Testis (tissue), 3 donors: ENCODE measurements around the gene GUCA2A. TPM values are rescaled to one million over a fixed set of nuclear protein-coding genes. Genes with fewer than 3 reads are reported as not detected.

Experiments used
- DNase-seq: peaks from one replicate; pipeline ENCODE4 v3.0.0-alpha.2; 2019
- H3K27ac ChIP-seq, 2 donors: fragments of 200-600 bp; sonication (generic); one replicate each; pipeline ENCODE4 v1.5.1; 2019
- H3K27me3 ChIP-seq: fragments of 200-600 bp; sonication (generic); one replicate; pipeline ENCODE4 v1.5.1; 2019
- H3K36me3 ChIP-seq: fragments of 200-600 bp; sonication (generic); one replicate; pipeline ENCODE4 v1.5.1; 2017; ENCODE audit warnings: low read depth; ENCODE audit errors: missing control alignments
- H3K4me1 ChIP-seq: fragments of 200-600 bp; sonication (generic); one replicate; pipeline ENCODE4 v1.5.1; 2019
- H3K4me3 ChIP-seq, 2 donors: fragments of 200-600 bp; sonication (generic); one replicate each; pipeline ENCODE4 v1.5.1; 2017 to 2019
- H3K9me3 ChIP-seq: fragments of 200-600 bp; sonication (generic); one replicate; pipeline ENCODE4 v1.5.1; 2017
- CTCF ChIP-seq, 3 experiments: fragments of 450-650 bp in 2 of 3; fragments of 200-600 bp in 1 of 3; sonication (generic) in 1 of 3; IDR thresholded peaks; one replicate each; pipeline ENCODE4 v1.5.1; 2016 to 2019; ENCODE audit warnings: antibody characterized with exemption in 3 of 3, mild to moderate bottlenecking in 2 of 3, moderate library complexity in 1 of 3
- POLR2A ChIP-seq: fragments of 450-650 bp; IDR thresholded peaks from one replicate; pipeline ENCODE4 v1.6.1; 2017; ENCODE audit warnings: antibody characterized with exemption, mild to moderate bottlenecking, moderate library complexity
- WGBS, 2 donors: methylation state at CpG; one replicate each; pipeline ENCODE4 v1.1.5; 2018; 5-methylcytosine and 5-hydroxymethylcytosine counted together
- intact Hi-C: fragments of 100-400 bp; cut with DNase I; formaldehyde crosslinking; loops from one replicate; pipeline ENCODE4 v1.15.1; 2023; ENCODE audit warnings: low total_unique reads
- polyA plus RNA-seq: library from polyadenylated mRNA; stranded (reverse); fragments of 350-450 nt; fragmentation: Illumina TruSeq; extraction: RNeasy Lipid Tissue Mini Kit (QIAGEN cat#74804); gene quantifications from one replicate; pipeline ENCODE4 v1.2.3, GENCODE V29; 2014; ENCODE audit warnings: low read depth, low replicate concordance; ENCODE audit not compliant: insufficient read depth
- total RNA-seq, 2 donors: library from RNA; depleted of rRNA; stranded (reverse); fragments of >200 nt; gene quantifications; one replicate each; pipeline ENCODE4 v1.2.3, GENCODE V29; 2016

Gene GUCA2A
- total and polyA plus RNA-seq, 3 donors from 2014 or later, result not detected

GRCh38 chr1:42139444-42139843 lies 25.1 kb downstream of the GUCA2A start:
- no peaks in the 10 kb centered on the region for H3K36me3 ChIP-seq
- no peak overlapping the region for H3K4me3 ChIP-seq
- 92 to 96% methylated on average over 3 of the region's 3 CpGs for WGBS, 2 donors
- no peaks in the 10 kb centered on the region for H3K4me1 ChIP-seq
- intact Hi-C loops, result no loop called here
- TF ChIP-seq CTCF (IDR thresholded peaks at IDR 0.05), result no peak
- TF ChIP-seq POLR2A, result no peak
- no peaks in the 10 kb centered on the region for H3K27me3 ChIP-seq
- no peaks in the 10 kb centered on the region for H3K9me3 ChIP-seq
- H3K27ac ChIP-seq, result no peak overlapping the region
- DNase-seq, result no peak

GRCh38 chr1:42138586-42138985 lies 26.0 kb downstream of the GUCA2A start:
- Histone ChIP-seq H3K4me1 (no peaks in the 10 kb centered on the region), H3K36me3 (no peaks in the 10 kb centered on the region), H3K4me3 (no peak overlapping the region), H3K27me3 (no peaks in the 10 kb centered on the region), H3K27ac (no peak overlapping the region), H3K9me3 (no peaks in the 10 kb centered on the region)
- intact Hi-C loops, result no loop called here
- DNase-seq, result no peak
- 92 to 96% methylated on average over 4 of the region's 4 CpGs for WGBS, 2 donors
- TF ChIP-seq POLR2A, result no peak
- TF ChIP-seq CTCF (IDR thresholded peaks at IDR 0.05), result no peak

- Histone ChIP-seq H3K36me3 (no peaks in the 10 kb centered on the region), H3K4me1 (no peaks in the 10 kb centered on the region), H3K4me3 (no peak overlapping the region), H3K27ac (no peak overlapping the region), H3K9me3 (no peaks in the 10 kb centered on the region), H3K27me3 (no peaks in the 10 kb centered on the region)
- no peak for DNase-seq
- WGBS, 2 donors, result 87 to 90% methylated on average over 10 of the region's 10 CpGs
- TF ChIP-seq POLR2A, result no peak
- no peak for TF ChIP-seq CTCF (IDR thresholded peaks at IDR 0.05)
- intact Hi-C loops, result no loop called here
Measured at GRCh38 chr1:42137766-42138165, 26.8 kb downstream of the GUCA2A start.

GRCh38 chr1:42136466-42136865 lies 28.1 kb downstream of the GUCA2A start:
- H3K27me3 ChIP-seq, result no peaks in the 10 kb centered on the region
- no peaks in the 10 kb centered on the region for H3K9me3 ChIP-seq
- no peak overlapping the region for H3K27ac ChIP-seq
- no peak for TF ChIP-seq CTCF (IDR thresholded peaks at IDR 0.05)
- no peak for TF ChIP-seq POLR2A
- no peak overlapping the region for H3K4me3 ChIP-seq
- no peaks in the 10 kb centered on the region for H3K36me3 ChIP-seq
- intact Hi-C loops, result no loop called here
- no peaks in the 10 kb centered on the region for H3K4me1 ChIP-seq
- DNase-seq, result no peak

- Histone ChIP-seq H3K36me3 (no peaks in the 10 kb centered on the region), H3K4me1 (no peaks in the 10 kb centered on the region), H3K27me3 (no peaks in the 10 kb centered on the region), H3K27ac (no peak overlapping the region), H3K4me3 (no peak overlapping the region), H3K9me3 (no peaks in the 10 kb centered on the region)
- TF ChIP-seq CTCF (IDR thresholded peaks at IDR 0.05), result no peak
- TF ChIP-seq POLR2A, result no peak
- DNase-seq, result no peak
- intact Hi-C loops, result no loop called here
- 77 to 91% methylated on average over 3 of the region's 3 CpGs for WGBS, 2 donors
Measured at GRCh38 chr1:42135426-42135825, 29.1 kb downstream of the GUCA2A start.
